NCI-H2227 (cell line): ENCODE results near the gene EGLN1.
"Not testable (repeated sequence)": the region's sequence is repeated elsewhere in the genome, so short reads cannot be mapped to it uniquely, and the experiment has no call there.

Source experiments
- DNase-seq: peaks from one replicate; lab custom pipeline; 2025; ENCODE audit not compliant: unreplicated experiment; lab: John Stamatoyannopoulos, UW

The EGLN1 gene

DNA sequence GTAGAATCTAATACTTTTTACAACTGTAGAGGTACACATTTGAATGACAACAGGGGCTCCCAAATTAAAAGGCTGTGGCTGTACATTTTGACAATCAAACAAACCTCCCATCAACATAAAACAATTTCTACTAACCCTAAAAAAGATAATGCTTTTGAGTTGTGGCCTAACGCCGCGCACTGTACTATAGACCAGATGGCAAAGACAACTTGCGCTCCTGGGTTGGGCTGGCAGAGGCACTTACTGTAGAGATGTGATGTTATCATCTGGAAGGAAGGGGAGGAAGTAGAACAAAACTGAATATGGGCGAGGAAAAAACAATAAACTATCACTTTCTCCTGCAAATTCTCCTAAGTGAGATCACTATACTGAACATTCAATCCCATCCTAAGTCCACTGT lies 57.9 kb downstream of the EGLN1 start:
- DNase-seq = no peak

DNA sequence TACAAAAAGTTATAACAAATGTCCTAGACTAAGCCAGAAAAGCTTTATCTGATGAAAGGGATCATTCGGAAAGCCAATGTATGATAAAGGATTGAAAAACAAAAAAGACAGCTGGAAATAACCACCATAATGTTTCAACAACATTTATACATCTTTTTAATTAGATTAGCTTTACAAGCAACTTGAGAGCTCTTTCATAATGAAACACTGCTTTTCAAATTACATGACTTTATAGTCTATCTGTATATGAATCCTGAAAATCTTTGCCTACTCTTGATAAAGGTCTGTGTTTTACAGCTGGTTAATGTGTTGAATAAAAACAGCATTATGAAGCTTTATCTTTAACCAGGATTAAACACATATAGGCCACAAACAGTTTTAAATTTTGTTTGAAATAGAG lies 58.5 kb downstream of the EGLN1 start:
- DNase-seq = no peak

DNA sequence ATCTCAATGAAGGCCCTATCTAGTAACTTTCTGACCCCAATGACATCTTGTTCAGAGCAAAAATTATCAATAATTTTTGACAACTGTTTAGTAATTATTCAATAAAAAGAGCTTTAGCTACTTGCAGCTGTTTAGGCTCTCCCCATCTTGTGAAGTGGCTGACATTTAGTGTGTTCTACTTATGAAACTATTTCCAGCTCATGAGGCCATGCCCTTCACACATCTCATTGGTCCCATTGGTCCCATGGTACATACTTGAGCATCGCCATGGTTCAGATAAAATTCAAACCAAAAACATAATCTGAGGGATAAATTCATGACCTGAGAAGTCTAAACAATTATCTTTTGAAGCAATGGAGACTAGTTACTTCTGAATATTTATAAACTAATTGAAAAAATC lies 59.8 kb downstream of the EGLN1 start:
- DNase-seq = no peak

DNA sequence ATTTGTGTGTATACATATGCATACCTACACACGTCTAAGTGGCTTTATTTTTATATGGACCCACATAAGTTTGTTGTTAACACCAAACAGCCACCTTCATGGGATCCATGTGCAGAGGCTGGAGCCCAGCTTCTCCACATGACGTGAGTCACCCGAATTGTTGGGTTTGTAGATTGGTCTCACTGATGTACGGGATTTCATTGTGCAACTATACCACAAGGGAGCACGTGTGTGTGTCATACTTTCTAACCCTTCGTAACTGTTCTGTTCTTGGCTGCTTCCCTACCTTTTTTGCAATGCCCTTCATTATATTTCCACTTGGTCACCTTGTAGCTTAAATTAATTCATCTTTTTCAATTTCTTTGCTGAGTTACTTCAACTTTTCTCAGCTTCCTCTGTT lies 63.0 kb downstream of the EGLN1 start:
- no peak for DNase-seq

DNA sequence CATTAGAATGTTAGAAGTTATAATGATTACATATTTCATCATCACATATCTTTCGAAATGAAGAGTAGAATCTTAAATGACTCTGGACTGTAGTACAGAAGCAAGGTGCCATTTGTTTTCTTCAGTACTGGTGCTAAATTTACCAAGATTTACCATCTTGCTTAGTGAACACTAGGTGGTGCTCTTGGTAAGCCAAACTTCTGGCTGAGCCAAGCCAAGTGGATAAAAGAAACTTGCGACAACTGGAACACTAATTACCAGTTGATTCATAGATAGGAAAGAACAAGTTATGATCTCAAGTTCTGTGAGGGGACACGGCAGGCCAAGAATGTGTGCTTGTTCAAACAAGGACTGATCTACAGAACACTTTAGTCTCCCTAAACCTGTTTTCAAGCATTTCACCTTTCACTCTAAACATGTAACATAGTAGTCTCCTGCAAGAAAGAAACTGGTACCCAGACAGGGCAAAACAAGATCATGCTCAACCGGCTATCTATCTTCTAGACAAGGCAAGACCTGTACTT lies 64.2 kb downstream of the EGLN1 start:
- DNase-seq = peak; percentile 61

DNA sequence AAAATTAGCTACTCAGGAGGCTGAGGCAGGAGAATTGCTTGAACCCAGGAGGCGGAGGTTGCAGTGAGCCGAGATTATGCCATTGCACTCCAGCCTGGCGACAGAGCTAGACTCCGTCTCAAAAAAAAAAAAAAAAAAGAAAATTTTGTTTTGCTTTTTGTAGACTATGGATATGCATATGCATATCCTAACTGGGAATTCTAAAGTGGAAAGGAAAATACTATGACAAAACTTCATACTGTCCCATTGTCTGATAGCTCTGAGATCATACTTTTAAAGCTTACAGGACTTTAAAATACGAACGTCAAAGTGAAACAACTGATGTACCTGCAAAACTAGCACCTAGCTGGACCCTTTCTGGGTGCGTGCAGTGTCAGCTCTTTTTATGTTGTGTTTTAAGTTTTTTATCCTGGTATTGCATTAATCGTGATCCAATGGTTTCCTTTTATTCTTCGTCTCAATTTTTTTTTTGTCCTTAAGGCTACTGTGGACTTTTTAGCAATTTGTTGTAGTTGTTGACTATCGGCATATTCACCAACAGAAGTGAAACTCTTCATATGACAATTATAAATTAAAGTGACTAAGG lies 64.8 kb downstream of the EGLN1 start:
- DNase-seq = no peak

DNA sequence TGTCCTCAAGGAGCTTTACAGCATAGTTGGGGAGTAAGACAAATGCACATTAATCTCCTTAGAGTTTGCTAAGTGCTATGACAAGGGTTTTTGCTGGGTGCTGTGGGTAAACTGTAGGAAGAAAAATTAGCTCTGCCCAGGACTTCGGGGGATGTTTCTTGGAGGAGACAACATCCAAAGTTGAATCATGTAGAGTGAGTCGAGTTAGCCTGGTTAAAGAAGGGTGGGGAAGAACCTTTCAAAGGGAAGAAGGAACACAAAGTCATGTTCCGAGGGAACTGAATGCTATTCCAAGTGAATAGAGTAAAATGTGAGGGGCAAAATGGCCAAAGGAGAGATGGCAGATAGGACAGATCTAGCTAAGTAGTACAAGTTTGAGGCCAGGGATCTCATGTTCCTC lies 66.9 kb downstream of the EGLN1 start:
- no peak for DNase-seq

DNA sequence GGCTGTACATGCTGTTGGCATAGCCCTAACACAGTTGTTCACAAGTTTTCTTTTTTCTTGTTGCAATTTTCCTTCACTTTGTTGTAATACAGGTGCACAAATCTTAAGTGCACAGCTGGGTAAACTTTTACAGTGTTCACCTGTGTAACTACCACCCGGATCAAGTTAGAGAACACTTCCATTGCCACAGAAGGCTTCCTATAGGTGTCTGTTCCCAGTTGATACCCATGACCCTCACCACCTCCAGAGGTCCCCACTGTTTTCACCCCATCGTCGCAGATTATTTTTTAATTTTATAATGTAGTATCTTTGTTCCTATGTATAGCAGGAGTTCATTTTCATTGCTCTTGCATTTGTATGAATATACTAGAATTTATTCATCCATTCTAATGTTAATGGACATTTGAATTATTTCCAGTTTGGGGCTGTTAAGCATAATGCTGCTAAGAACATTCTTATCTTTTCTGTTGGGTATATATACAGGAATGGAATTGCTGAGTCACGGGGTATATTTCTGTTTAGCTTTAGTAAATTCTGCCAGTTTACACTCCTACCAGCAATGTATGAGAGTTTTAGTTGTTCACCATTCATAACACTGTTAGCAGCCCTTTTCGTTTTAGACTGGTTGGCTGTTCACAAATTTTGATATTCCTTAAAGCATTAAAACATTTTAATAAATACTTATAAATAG lies 67.6 kb downstream of the EGLN1 start:
- no peak for DNase-seq

DNA sequence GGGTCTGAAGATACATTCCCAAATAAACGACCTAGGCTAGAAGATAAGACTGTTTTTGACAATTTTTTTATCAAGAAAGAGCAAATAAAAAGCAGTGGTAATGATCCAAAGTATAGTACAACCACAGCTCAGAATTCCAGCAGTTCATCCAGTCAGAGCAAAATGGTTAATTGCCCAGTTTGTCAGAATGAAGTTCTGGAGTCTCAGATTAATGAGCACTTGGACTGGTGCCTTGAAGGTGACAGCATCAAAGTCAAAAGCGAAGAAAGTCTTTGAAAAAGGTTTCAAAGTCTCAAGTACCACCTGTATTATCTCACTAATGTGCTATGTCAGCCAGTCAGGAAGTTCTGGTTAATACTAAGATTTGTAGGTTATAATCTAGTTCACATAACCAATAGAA lies 69.0 kb downstream of the EGLN1 start:
- DNase-seq = no peak

DNA sequence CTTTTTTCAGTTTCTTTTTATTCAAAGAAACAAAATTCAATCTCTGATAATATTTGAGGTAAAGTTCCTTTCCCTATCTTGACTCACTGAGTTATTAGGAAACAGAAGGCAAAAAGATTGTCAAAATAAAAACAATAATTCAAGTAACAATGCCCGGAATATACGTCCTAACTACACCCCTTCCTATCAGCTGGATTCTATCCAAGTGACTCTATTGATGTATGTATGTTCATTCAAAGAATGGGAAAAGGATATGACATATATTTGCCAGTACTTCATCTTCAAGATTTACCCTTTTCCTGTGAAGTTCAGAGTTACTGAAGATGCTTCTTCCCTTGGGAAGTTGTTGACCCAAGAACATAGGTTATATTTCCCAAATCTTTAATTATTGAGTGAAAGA lies 70.3 kb downstream of the EGLN1 start:
- no peak for DNase-seq

DNA sequence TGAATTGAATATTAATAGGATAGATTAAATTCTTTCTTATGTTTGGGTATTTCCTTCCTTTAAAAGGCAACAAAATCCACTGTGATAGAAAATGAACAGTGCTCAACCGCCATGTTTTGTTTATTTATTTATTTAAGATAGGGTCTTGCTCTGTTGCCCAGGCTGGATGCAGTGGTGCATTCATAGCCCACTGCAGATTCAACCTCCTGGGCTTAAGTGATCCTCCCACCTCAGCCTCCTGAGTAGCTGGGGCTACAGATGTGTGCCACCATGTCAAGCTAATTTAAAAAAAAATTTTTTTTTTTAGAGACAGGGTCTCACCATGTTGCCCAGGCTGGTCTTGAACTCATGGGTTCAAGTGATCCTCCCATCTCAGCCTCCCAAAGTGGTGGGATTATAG lies 73.2 kb downstream of the EGLN1 start:
- DNase-seq = not testable (repeated sequence)

DNA sequence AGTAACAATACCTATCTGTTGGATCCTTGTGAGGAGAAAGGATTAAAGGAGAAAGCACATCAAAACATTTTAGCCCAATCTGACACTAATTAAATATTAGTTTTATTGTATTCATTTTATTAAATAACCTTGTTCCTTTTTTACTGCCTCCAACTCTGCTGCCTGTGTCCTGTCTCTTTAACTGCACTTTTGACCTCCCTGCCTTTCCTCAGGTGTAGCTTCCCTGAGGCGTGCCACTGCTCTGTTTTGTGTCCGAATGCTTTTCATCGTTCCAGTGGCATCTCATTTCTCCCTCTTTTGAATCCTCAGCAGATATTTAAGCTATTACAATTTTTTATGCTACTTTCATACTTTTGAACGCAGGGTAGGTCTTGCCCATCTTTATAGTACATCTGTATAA lies 73.6 kb downstream of the EGLN1 start:
- no peak for DNase-seq

DNA sequence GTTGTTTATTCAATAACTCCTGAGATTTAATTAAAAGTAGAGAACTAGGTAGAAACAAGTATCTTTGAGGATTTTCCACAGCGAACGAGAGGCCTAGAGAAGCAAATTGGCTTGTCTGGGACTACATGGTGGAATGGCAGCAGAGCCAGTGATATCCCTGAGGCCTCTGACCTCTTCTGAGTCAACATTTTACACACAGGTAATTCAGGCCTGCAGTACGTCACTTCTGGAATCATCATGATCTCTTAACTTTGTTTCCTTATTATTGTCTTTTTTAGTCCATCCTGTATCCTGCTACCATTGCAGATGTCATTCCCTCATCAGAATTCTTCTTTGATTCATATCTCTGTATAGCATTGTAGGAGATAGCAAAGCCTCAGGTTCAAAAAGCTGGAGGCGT lies 74.1 kb downstream of the EGLN1 start:
- no peak for DNase-seq

DNA sequence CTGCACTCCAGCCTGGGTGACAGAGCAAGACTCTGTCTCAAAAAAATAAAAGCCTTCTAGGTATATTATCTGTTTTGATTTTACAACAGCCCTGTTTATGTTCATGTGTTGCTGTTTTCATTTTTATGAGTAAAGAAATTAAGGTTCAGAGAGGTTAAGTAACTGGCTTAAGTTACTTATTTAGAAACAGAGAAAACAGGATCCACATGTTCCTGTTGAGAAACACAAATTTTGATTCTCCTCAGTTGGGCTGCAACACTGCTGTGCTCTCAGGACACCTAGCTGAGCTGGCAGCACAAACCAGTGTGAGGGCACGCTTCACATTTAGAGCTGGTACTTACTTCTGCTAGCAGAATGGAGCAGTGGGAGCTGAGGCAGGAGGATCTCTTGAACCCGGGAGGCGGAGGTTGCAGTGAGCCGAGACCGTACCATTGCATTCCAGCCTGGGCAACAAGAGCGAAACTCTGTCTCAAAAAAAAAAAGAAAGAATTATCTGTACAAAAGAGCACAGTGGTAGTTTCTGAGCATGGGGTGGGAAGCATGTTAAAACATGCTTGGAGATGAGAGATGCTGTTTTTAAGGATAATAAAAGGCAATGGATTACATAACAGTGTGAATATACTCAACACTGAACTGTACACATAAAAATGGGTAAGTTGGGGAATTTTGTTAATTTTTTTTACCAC lies 81.6 kb downstream of the EGLN1 start:
- DNase-seq = no peak

DNA sequence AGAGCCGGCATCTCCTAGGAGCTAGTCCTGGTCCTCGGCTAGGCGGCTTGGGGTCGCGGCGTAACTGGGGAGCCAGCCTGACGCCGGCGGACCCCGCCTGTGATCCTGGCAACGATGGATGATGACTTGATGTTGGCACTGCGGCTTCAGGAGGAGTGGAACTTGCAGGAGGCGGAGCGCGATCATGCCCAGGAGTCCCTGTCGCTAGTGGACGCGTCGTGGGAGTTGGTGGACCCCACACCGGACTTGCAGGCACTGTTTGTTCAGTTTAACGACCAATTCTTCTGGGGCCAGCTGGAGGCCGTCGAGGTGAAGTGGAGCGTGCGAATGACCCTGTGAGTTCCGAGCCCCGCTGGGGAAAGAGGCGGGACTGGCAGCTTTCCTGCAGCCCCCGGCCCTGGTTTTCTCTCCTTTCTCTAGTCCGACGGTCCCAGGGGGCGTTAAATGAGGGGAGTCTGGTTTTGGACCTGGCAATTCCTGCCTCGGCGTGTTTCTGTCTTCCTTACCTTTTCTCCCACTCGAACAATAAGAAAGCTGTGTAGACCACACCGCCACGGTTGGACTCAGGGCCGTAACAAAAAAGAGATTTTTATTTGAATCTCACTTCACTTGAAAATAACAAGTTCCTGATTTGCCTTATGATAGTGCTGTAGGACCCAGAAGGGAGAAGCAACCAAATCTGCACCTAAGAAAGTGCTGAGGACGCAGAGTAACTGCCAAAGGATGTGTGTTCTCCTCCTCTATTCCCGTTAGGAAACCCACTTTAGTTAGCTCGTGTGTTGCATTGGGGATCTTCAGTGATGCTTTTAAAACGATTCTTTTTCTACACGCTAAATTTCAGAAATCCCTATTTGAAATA lies 83.6 kb downstream of the EGLN1 start, which contains the start of gene SPRTN:
TSS of gene SPRTN (plus strand) at position 24 of the 859 bp plus-strand sequence. CDS start at position 115, 91 bp downstream.
- DNase-seq = peak; percentile 65

DNA sequence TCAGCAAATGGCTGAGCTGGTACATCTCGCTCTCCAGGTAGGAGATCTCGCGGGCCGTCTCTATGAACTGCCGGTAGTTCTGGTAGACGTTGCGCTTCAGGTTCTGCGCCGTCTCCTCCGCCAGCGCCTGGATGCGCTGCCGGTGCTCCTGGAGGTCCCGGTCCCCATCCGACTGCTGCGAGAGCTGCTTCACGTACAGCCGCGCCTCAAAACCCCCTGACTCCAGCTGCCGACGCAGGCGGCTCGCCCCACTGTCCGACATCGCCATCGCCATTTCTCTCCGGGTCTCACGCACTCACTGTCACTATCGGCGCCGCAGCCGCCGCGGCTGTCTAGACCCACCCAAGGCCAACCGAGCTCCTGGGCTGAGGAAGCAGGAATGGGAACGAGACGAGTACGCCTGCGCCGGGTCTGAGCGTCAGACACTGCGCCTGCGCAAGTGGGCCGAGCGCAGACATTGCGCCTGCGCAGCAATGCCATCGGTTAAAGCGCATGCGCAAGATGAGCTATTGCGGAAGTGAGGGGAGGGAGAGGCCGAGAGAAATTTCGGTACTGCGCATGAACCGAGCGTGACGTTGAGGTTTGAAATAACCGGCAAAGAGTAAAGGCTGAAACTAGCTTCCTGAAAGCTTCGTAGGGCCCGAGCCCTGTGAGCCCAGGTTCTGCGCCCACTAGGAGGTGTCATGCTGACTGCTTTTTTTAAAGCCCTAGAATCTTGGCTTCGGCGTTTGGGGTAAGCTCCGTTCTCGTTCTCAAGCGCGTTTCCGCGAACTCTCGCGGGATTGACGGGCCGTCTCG lies 84.4 kb downstream of the EGLN1 start, which contains the start of gene EXOC8:
TSS of gene EXOC8 (minus strand) at position 381 of the 798 bp plus-strand sequence. CDS start at position 274, 107 bp downstream.
- DNase-seq = peak; percentile 99

DNA sequence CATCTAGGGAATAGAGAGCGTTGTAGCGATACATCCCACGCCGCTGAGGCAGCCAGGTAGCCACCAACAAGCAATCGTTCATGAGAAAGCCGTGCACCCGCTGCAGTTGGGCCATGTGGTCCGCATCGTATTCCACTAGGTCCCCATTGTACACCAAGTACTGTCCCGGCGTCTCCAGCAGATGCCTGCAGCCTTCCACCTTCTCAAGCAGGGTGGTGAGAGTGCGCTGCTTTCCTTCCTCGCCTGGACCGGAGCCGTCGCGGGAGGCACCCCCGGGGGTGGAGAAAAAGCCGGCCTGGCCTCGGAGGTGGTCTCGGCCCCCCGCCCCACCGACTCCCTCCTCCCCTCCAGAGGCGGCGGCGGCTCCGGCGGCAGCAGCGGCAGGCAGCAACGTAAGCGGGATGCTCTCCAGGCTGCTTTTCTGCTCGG lies 85.0 kb downstream of the EGLN1 start:
- peak; percentile 50 for DNase-seq

DNA sequence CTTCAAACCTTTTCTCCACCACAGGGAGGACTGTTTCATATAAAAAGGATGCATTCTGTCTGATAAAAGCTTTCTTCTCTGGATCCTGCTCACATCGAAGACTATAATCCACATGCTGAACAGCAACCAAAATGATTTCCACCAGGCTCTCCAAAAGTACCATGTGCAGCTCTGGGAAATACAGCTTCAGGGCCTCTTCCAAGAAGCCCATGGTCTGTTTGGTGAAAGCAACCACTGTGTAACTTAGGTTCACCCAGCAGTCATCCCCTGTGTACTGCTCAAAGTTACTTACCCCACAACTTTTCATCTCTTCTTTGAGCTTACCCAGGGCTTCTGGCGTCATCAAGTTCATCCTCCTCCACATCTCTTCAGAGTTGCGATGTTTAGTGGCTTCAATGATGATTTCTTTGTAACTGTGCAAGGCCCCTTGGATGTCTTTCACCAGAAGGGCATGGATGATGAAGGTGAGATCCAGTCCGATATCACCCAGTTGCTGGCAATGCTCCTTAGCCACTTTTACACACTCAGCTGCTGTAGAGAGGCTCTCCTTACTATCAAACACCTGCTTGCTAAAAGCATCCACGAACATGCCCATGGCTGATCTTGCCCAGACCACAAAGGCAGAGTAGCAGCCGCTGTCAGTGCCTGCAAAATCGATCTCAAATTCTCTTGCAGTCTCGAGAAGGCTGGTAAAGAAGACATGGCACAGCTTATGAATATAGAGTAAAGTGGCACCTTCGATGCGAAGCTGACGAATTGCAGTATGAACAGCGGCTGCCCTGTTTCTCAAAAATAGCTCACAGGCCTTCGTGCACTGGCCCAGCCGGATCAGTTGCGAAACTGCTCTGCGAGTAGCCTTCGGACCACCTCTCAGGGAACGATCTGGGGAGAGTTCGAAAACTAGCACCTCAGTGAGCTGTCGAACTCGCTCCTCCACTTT lies 86.2 kb downstream of the EGLN1 start:
- DNase-seq = no peak

DNA sequence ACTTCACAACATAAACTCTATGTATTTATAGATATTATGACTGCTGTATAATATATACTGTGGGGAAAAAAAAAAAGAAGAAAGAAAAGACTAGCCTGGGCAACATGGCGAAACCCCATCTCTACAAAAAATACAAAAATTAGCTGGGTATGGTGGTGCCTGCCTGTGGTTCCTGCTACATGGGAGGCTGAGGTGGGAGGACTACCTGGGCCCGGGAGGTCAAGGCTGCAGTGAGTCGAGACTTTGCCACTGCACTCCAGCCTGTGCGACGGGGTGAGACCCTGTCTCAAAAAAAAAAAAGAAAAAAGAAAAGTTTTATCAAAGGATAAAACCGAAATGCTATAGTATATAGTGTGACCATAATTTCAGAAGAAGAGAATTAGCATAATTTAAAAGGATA lies 87.1 kb downstream of the EGLN1 start:
- no peak for DNase-seq
